Right hindlimb (tissue), 1 donor: ENCODE measurements around the gene CYP1A1.
"Not testable (repeated sequence)": the region's sequence is repeated elsewhere in the genome, so short reads cannot be mapped to it uniquely, and the experiment has no call there.

ENCODE experiments used
- DNase-seq: peaks from one replicate; pipeline ENCODE4 v3.0.0-alpha.2; 2018

The CYP1A1 gene

DNA sequence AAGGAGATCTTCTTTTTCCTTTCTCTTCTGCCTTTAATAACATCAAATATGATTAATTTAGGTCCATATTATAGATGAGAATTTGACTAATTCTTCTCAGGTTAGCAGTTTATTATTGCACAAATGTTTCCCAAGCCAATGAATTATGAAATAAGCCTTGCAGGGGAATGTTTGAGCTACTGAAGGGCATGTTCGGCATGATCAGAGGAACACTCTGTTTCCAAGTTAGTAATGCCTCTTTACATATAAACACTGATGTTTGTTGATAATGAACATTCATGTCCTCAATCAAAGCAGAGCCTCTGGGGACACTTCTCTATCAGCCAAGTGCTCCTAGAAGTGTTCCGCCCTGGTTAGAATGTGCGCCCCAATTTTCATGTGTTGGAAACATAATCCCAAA, 10.0 kb upstream of the CYP1A1 start:
- DNase-seq, result no peak

DNA sequence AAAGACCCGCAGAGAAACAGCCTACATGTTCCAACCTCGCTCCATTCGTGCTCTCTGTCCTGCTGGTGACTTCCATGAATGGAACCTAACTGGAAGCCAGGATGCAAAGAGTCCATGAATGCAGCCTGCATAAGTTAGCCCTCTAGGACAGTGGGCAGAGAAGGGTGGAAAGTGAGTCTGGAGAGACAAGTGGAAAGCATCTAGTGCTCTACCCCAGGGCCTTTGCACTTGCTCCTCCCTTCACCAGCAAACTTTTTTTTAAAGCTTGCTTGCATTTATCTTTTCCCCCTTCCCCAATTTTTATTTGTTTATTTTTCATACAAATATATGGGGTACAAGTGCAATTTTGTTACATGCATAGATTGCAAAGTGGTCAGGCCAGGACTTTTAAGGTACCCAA, 7.9 kb upstream of the CYP1A1 start:
- no peak for DNase-seq

DNA sequence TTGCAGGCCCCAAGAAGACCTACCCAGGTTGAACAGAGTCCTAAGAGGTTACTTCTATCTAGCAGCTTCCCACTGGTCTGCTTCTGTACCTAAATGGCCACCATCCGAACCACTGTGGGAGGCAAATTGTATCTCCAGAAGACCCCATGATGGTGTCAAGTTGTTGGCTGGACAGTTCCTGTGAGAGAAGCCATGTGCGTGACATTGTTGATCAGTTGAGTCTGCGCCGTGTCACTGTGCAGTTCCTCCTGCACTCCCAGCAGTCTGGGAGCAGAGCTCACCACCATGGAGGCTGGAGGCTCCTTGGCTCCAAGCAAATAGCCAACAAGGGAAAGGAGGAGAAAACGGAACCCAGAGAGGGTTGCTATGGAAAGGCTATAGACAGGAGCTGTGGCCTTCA, 7.5 kb upstream of the CYP1A1 start:
- DNase-seq, result no peak

DNA sequence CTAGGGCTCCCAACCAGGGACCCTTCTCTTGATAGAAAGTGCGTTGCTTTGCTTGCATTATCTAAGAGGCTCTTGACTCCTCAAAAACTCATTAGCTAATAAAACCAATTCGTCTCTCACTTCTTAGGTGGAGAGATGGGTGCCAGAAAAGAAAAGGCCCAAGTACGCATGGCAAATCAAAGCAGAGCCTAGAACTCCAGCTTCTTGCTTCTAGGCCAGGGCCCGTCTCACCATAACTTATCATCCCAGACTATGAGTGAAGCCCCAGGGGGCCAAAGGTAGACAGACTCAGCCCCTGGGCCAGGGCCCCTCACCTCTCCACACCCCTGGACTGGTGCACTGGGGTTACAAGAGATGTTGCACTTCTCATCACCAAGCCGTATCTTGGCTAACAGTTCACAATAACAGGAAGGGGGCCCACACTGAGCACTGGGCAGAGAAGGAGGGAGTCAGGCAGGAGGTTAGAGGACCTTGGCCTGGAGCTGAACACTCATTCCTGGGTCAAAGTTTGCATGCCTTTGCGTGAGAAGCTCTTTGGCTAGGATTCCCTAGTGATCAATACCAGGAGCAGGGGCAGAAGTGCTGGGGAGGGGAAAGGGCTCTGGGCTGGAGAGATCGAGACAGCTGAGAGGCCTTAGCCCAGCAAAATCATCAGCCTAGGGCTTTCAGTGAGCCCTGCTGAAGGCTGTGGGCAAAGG, 5.4 kb upstream of the CYP1A1 start:
- no peak for DNase-seq

DNA sequence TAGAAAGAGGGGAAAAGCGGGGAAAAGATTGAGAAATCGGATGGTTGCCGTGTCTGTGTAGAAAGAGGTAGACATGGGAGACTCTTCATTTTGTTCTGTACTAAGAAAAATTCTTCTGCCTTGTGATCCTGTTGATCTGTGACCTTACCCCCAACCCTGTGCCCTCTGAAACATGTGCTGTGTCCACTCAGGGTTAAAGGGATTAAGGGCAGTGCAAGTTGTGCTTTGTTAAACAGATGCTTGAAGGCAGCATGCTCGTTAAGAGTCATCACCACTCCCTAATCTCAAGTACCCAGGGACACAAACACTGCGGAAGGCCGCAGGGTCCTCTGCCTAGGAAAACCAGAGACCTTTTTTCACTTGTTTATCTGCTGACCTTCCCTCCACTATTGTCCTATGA, 4.0 kb upstream of the CYP1A1 start:
- DNase-seq, result not testable (repeated sequence)

DNA sequence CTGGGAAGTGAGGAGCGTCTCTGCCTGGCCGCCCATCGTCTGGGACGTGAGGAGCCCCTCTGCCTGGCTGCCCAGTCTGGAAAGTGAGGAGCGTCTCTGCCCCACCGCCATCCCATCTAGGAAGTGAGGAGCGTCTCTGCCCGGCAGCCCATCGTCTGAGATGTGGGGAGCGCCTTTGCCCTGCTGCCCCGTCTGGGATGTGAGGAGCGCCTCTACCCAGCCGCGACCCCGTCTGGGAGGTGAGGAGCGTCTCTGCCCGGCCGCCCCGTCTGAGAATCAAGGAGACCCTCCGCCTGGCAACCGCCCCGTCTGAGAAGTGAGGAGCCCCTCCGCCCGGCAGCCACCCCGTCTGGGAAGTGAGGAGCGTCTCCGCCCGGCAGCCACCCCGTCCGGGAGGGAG, 3.4 kb upstream of the CYP1A1 start:
- not testable (repeated sequence) for DNase-seq

DNA sequence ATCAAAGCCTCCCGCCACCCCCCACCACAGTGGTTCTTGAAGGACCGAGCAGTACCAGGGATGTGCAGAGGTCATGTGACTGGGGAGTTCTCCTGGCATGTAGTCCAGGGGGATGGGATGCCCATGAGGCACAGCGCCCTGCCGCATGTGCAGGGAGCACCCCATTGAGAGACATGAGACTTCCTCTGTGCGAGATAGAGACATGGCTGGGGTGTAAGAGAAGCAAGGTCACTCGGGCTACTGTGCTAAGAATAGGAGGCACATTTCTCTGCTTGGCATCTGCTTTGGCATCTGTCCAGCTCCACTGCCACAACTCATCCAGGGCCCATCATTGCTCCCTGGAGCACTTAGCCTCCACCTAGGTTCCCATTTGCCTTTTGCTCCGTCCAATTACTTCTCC, 2.4 kb upstream of the CYP1A1 start:
- DNase-seq, result no peak

DNA sequence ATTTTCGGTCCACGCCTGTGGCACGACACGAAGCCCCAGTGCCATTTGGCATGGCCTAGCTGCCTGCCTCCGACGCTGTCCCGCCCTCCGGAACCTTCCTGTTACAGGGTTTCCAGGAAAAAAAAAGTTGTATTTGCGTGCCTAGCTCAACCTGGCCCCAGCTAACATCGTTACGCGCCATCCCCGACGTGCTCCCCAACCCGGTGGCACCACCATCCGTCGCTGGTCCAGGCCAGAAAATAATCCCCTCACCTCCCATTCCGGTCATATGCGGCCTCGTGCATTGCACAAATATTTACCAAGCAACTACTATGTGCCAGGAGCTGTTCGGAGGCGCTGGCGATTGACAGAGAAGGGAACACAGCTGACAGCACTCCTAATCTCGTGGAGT, 1.4 kb upstream of the CYP1A1 start:
- DNase-seq, result no peak

DNA sequence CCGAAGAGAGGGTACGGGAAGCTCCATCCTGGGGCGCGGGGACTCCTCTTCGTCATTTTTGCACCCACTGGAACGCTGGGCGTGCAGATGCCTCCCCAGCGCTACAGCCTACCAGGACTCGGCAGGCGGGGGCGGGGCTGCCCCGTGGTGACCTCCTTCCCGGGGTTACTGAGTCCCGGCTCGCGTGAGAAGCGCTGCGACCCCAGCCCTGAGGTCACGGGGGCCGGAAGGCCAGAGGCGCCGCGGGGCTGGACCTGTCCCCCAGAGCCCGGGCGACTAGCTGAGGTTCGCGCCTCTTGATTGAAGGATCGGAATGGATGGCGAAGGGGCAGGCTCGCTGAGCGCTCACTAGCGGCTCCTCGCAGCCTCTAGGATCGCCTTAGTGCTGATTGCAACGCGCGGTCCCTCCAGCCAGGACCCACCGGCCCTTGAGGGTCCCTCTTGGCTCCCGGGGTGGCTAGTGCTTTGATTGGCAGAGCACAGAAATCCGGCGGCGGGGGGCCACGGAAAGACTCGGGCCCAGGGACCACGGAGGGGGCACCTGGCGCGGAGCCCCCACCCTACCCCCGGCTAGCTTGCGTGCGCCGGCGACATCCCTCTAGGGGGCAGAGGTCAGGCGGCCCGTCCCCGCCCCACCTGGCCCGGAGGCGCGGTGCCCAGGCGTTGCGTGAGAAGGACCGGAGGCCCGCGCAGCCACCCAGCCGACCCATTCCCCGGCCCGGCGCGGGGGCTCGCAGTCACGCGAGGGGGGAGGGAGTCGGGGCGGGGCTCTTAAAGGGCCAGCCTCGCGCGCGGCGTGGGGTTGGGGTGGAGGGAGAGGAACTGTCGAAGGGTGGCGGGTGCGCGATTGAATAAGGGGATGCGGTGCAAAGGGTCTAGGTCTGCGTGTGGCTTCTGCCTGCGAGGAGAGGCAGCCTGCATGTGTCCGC, 781 bp upstream of the CYP1A1 start:
- no peak for DNase-seq

DNA sequence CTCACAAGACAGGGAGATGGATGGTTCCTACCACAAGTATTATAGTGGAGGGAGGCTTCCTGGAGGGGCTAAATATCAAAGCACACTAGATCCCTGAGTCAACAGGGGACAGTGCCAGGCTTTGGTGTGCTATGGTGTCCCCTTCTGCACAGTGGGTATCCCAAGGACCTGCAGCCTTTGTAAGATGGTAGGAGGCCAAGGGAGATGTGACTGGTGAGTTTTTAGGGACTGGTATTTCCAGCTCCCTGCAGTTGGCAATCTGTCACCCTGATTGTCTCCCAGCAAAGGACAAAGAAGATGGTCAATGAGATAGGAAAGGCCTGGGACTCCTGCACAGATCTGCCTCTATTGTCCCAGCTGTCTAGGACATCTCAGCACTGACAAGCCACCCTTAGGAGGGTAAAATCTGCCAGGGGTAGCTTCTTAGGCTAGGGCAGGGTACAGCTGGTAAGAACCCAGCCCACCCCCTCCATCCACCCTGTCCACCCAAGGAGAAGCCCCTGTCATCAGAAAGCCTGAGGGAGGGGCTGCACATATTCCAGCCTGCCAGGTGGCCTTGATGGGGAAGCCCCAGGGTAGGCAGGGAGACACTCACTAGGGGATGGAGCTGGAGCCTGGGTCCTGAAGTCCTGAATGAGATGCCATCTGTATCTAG, 631 bp downstream of the CYP1A1 start:
- no peak for DNase-seq

DNA sequence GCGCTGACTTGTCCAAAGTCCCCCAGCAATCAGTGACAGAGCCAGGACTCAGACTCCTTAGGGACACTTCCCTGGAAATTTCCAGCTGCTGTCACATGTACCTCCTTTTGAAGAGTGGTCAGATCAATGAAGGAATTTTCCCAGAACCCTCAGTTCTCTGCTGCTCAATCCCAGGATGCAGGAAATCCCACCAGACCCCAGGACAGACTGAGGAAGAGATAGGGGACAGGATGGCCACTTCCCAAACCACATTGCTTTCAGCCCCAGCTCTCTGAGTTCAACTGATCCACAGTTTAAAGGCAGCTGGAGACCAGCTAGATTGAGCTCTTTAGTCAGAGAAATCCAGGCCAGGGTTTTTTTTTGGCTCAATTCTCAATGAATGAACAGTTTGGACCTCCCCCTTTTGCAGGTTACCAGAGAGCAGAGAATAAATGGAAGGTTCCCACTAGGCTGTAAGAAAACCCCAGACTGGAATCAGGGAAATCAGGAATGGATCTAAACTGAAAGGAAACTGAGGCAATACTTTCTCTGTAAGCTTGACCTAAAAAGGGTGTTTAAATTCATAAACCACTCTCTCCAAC, 1.5 kb downstream of the CYP1A1 start:
- DNase-seq, result no peak

DNA sequence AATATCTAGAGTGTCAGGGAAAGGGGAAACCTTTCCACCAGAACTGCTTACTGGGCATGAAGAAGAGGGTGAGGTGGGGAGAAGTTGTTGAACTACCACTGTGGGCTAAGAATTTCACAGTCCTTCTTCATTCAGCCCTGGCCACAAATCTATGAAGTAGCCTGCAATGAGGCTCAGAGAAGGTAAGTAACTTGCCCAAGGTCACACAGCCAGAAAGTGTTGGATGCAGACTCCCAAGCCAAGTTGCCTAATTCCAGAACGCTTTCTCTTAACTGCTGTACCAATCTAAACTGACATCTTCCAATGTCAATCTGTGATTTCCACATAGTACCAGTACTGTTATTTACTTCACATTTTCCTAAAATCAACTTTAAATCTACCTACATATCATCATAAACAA, 2.1 kb downstream of the CYP1A1 start:
- no peak for DNase-seq

DNA sequence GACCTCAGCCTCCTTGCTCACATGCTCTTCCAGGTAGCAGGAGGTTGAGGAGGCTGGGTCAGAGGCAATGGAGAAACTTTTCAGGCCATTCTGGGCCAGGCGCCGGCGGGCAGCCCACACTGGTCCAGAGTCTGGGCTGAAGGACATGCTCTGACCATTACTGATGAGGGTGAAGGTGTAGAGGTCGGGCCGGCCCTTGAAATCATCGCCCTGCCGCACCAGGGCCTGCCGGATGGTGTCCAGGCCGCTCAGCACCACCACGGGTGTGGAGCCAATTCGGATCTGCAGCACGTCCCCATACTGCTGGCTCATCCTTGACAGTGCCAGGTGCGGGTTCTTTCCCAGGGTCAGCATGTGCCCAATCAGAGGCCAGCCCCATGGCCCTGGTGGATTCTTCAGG, 2.7 kb downstream of the CYP1A1 start:
- DNase-seq, result no peak

DNA sequence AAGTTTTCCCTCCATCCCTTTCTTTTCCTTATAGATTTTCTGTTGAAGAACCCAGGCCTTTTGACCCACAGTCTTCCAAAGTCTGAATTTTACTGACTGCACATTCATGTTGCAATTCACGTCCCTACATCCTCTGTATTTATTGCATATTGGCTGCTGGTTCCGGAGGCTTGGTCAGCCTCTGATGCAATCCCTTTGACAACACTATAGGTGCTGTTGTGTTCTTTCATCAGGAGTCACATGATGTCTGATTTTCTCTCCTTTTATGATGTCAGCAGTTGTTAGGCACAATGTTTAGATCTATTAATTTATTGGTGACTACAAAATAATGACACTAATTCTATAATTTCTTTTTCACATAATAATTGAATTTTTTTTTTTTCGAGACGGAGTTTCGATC, 8.7 kb downstream of the CYP1A1 start:
- no peak for DNase-seq

DNA sequence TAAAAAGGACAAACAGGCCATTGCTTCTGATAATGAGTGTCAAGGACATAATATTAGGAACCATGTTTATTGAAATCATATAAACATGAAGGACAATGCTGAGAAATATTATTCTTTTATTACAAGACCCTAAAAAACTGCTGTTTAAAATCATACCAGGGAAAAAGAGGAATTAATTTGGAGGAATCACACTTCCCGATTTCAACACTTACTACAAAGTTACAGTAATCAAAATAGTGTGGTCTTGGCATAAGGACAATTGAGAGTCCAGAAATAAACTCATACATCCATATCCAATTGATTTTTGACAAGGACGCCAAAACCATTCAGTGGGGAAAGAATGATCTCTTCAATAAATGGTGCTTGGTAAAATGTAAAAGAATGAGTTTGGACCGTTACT, 13.0 kb downstream of the CYP1A1 start:
- DNase-seq, result no peak

DNA sequence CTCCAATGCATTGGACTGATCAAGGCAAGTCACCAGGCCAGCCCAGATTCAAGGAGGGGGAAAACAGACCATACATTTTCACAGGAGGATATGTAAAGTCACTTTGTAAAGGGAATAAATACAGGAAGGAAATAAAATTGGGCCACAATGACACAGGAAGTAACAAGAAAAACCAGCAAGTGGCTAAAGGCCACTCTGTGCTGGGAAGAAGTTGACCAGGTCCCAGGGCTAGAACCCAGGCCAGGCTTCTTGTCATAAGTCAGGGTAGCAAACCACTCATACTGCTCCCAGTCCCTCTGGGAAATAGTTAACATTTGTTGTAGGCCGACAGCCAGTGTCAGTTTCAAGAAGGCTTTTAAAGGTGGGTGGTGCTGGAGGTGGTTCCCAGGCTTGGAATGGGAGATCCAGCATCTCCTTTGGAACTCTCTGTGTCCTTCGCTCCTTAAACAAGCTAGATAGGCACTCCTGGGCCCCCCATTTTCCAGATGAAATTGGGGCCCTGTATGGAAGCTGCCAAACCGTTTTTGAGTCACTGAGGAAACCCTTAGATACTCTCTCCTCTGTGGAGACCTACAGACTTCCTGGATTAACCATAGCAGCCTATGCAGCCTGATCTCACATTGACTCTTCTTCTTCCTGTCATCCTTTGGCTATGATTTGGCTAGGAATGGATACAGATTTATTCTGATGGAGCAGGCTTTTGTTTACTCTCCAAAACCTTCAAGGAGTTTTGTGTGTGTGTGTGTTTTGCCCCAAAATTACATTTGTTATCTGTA, 14.8 kb downstream of the CYP1A1 start:
- no peak for DNase-seq

DNA sequence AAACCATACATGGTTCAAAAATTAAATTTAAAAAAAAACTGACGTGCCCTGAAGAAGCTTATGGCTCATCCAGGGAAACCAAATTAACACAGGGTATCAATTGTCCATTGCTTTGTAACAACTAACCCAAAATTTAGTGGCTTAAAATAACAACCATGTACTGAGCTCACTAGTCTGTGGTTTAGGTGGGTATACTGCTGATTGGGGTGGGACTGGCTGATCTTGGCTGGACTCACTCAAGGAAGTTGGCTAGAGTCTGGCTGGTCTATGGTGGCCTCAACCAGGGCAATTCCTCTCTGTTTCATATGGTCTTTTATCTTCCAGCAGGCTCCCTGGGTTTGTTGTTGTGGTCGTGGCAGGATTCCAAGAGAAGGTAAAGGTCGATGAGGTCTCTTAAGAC, 15.4 kb downstream of the CYP1A1 start:
- no peak for DNase-seq

DNA sequence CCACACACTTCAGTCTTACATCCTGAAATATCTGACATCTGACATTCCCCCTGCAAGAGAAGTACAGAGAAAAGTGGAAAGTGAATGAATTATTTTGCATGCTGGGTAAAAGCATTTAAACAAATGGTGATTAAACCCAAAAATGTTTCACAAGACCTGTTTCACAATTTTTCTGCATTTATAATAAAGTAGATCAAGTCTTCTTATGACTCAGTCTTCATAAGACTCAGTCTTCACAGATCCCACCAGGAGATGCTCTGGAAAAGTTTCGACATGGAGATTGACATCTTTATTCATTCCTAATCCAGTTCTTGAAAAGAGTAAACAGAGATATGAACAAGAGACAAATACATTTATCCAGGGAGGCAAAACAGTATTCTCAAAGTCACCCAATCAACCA, 16.3 kb downstream of the CYP1A1 start:
- DNase-seq, result no peak

DNA sequence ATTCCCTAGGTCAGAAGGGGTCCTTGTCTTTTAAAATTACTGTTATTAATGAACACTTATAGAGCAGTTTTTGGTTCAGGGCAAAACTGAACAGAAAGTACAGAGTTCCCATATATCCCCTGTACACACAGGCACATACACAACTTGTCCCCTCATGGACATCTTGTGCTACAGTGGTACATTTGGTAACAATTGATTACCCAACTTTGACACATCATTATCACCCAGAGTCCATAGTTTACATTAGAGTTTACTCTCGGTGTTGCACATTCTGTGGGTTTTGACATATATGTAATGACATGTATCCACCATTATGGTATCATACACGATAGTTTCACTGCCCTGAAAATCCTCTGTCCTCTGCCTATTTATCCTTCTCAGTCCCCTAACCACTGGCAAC, 28.5 kb downstream of the CYP1A1 start:
- DNase-seq, result no peak

DNA sequence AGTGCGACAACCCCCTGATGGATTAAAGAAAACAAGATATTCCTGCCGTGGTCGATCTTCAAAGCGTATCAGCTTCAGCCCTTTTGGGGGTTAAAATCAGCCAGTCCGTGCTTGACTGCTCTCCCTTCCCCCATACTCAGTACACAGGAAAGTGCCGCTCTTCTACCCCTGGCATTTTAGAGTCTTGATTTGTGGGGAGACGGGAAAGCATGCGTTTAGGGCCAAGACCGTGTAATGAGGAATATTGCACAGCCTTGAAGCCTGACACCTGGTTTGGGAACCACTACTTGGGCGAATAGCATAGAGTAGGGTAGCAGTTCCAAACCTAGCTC, 29.0 kb downstream of the CYP1A1 start:
- DNase-seq, result no peak

DNA sequence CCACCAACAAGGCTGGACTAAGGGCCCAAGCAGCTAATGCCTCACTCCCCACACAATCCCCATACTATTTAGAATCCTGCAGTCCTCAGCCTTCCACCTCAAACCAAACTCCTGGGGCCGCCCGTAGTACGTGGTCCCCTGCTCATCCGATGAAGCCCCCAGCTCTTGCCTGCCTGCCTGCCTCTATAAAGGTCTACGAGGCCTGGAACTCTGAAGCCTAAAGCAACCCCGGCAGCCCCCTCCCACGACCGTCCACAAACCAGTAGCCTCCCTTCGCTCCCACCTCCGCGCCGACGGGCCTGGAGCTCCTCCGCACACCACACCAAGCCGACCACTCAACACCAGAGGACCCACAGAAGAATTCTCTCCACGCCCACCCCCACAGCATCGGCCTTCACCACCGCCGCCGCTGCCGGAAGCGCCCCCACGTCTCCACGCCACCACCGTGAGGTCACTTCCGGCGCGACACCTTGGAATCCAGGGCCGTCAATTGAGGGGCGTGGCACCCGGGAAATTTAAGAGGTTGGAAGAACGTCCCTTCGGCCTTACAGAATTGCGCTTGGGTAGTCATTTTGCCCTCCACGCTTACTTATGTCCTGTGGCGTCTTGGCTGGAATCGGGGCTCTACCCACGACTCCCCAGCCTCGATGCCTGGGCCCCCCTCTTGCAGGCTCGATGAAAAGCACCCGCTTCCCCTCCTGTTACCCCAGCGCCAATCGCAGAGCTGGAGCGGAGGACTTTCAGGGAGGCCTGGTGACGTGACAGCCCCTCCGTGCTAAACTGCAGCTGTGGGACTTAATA, 29.5 kb downstream of the CYP1A1 start, which contains the start of gene EDC3:
Gene EDC3 (minus strand): TSS at position 428 of the 801 bp plus-strand sequence. CDS start 20,900 bp downstream, outside the sequence.
- DNase-seq, result peak; percentile 93

DNA sequence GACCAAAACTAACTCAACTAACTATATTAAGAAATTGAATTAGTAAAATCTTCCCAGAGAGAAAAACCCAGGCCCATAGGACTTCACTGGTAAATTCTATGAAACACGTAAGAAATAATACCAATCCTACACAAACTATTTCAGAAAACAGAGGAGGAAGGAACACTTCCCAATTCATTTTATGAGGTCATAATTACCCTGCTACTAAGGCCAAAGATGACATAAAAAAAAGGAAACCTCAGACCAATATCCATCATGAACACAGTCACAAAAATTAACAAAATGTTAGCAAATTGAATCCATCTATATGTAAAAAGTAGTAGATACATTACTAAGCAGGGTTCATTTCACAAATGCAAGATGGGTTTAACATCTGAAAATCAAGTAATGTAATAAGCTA, 33.0 kb downstream of the CYP1A1 start:
- no peak for DNase-seq
